K562 (cell line): Measurements from ENCODE around the gene SLC25A2. TPM values are rescaled to one million over a fixed set of nuclear protein-coding genes. Genes with fewer than 3 reads are reported as not detected.

Experiments used
- CBX2 ChIP-seq: fragments of 200-600 bp; sonication (generic); IDR thresholded peaks from one replicate; pipeline ENCODE4 v1.6.1; 2012; ENCODE audit warnings: mild to moderate bottlenecking, low read length, inconsistent platforms; ENCODE audit not compliant: insufficient read depth, poor library complexity, severe bottlenecking
- CXXC5 ChIP-seq: fragments of 250-450 bp; sonication (Bioruptor Pico); IDR thresholded peaks from 2 replicates; pipeline ENCODE4 v1.8.0; 2022; ENCODE audit warnings: inconsistent platforms, mild to moderate bottlenecking, moderate library complexity
- E2F6 ChIP-seq, 2 experiments: IDR thresholded peaks; 2 replicates each; pipeline ENCODE4 v1.6.1; 2011; ENCODE audit warnings: borderline replicate concordance in 1 of 2, control low read depth in 1 of 2, low read depth in 1 of 2, low read length in 1 of 2, mild to moderate bottlenecking in 1 of 2, mixed read lengths in 1 of 2, moderate library complexity in 1 of 2; ENCODE audit not compliant: insufficient read depth in 1 of 2, insufficient read length in 1 of 2, poor library complexity in 1 of 2, severe bottlenecking in 1 of 2; ENCODE audit errors: extremely low read depth in 1 of 2
- EZH2 ChIP-seq: IDR thresholded peaks from 2 replicates; pipeline ENCODE4 v1.6.1; 2012; ENCODE audit warnings: low read depth, mild to moderate bottlenecking, inconsistent platforms, low read length, borderline replicate concordance
- FOXJ3 ChIP-seq: sonication (generic); formaldehyde crosslinking; IDR thresholded peaks from 2 replicates; pipeline ENCODE4 v1.4.0; 2020; ENCODE audit warnings: mild to moderate bottlenecking, missing genetic modification reagents
- FOXO4 ChIP-seq: fragments of 450-650 bp; formaldehyde crosslinking; IDR thresholded peaks from 2 replicates; pipeline ENCODE4 v1.4.0; 2020; ENCODE audit warnings: mild to moderate bottlenecking, moderate library complexity
- GMEB1 ChIP-seq: fragments of 250-450 bp; sonication (Bioruptor Pico); IDR thresholded peaks from 2 replicates; pipeline ENCODE4 v1.4.0; 2020; ENCODE audit warnings: mild to moderate bottlenecking
- MAZ ChIP-seq, 2 experiments: fragments of 450-650 bp in 1 of 2; sonication (generic) in 1 of 2; formaldehyde crosslinking; IDR thresholded peaks in 1 of 2; conservative IDR thresholded peaks in 1 of 2; 2 replicates each; pipeline versions ENCODE4 v1.4.0 to v1.5.0; 2020; ENCODE audit warnings: mild to moderate bottlenecking in 1 of 2, missing genetic modification reagents in 1 of 2
- RB1 ChIP-seq: fragments of 450-650 bp; IDR thresholded peaks from 2 replicates; pipeline ENCODE4 v1.6.1; 2017; ENCODE audit warnings: low read depth, mild to moderate bottlenecking
- RBM39 ChIP-seq: fragments of 200-400 bp; formaldehyde crosslinking; optimal IDR thresholded peaks from 2 replicates; pipeline ENCODE3; 2018; ENCODE audit warnings: low read depth, low read length
- SOX6 ChIP-seq: fragments of 450-650 bp; IDR thresholded peaks from 2 replicates; pipeline ENCODE4 v1.6.1; 2014; ENCODE audit warnings: mild to moderate bottlenecking
- SP2 ChIP-seq: IDR thresholded peaks from 2 replicates; pipeline ENCODE4 v1.6.1; 2011; ENCODE audit warnings: mild to moderate bottlenecking, low read depth, low read length, moderate library complexity; ENCODE audit not compliant: poor library complexity, severe bottlenecking; ENCODE audit errors: extremely low read depth
- SRSF1 ChIP-seq: fragments of 200-400 bp; formaldehyde crosslinking; IDR thresholded peaks from 2 replicates; pipeline ENCODE4 v1.6.1; 2017; ENCODE audit warnings: mild to moderate bottlenecking, low read depth, low read length, moderate library complexity
- STAT5B ChIP-seq: fragments of 250-450 bp; sonication (Bioruptor Pico); IDR thresholded peaks from 2 replicates; pipeline ENCODE4 v1.8.0; 2021; ENCODE audit warnings: mild to moderate bottlenecking, inconsistent platforms
- TBL1XR1 ChIP-seq, 2 experiments: IDR thresholded peaks; 2 replicates each; pipeline ENCODE4 v1.6.1; 2012; ENCODE audit warnings: improper control_type of control experiment in 2 of 2, low read length in 2 of 2, mild to moderate bottlenecking in 1 of 2
- THRAP3 ChIP-seq: fragments of 450-650 bp; IDR thresholded peaks from 2 replicates; pipeline ENCODE4 v1.6.1; 2016; ENCODE audit warnings: mild to moderate bottlenecking, inconsistent platforms, borderline replicate concordance
- U2AF1 ChIP-seq: fragments of 200-400 bp; formaldehyde crosslinking; optimal IDR thresholded peaks from 2 replicates; pipeline ENCODE3; 2017; ENCODE audit warnings: mild to moderate bottlenecking, low read depth, low read length, moderate library complexity
- XRCC5 ChIP-seq: fragments of 200-400 bp; formaldehyde crosslinking; IDR thresholded peaks from 2 replicates; pipeline ENCODE4 v1.6.1; 2017; ENCODE audit warnings: low read depth, mild to moderate bottlenecking, low read length
- ZFP1 ChIP-seq: fragments of 450-650 bp; formaldehyde crosslinking; IDR thresholded peaks from 2 replicates; pipeline ENCODE4 v1.4.0; 2020; ENCODE audit warnings: mild to moderate bottlenecking, mixed read lengths
- ZFP30 ChIP-seq: fragments of 250-450 bp; sonication (Bioruptor Pico); IDR thresholded peaks from 2 replicates; pipeline ENCODE4 v1.8.0; 2022; ENCODE audit warnings: moderate library complexity, mild to moderate bottlenecking, inconsistent platforms, borderline replicate concordance
- ZNF175 ChIP-seq: fragments of 200-800 bp; sonication (Bioruptor generic); IDR thresholded peaks from 2 replicates; pipeline ENCODE4 v1.6.1; 2016; ENCODE audit warnings: low read depth, mild to moderate bottlenecking, missing genetic modification characterization, missing compliant biosample characterization
- ZNF23 ChIP-seq: fragments of 250-450 bp; sonication (Bioruptor Pico); IDR thresholded peaks from 2 replicates; pipeline ENCODE4 v1.4.0; 2020; ENCODE audit warnings: mild to moderate bottlenecking
- polyA plus RNA-seq, 8 experiments: library from polyadenylated mRNA; depleted of rRNA in 4 of 8; stranded (reverse) in 5 of 8; unstranded in 3 of 8; fragments of >200 nt; fragmentation: Nextera tagmentation in 2 of 8; fragmentation: Illumina TruSeq in 1 of 8; extraction: Ambion mirVana in 2 of 8; extraction: Trizol in 1 of 8; gene quantifications; 2 replicates each; pipeline versions ENCODE4 v1.2.1 to v1.2.3, GENCODE V29; 2011 to 2014; ENCODE audit warnings: inconsistent platforms in 1 of 8, missing spikeins in 1 of 8
- total RNA-seq, 7 experiments: library from RNA; depleted of rRNA in 6 of 7; stranded (reverse); fragments of >200 nt in 6 of 7; fragmentation: Illumina TruSeq in 2 of 7; extraction: Trizol in 2 of 7; gene quantifications; 2 replicates each; pipeline versions ENCODE4 v1.2.1 to v1.2.3, GENCODE V29; 2011 to 2021; ENCODE audit warnings: low replicate concordance in 1 of 7

SLC25A2 gene
- total and polyA plus RNA-seq, 9 of the 15 experiments (the other 6 are each of a cell fraction or from before 2014, with no cell fraction given) = 0.09 to 0.11 (median 0.11) TPM; not detected in 6

GRCh38 chr5:141320225-141321169 lies 16.6 kb upstream of the SLC25A2 start, which contains the start of gene TAF7 (continued):
- TF ChIP-seq FOXJ3 (CRISPR knock-in tag) = no peak
- TF ChIP-seq STAT5B (CRISPR knock-in tag) = no peak
- TF ChIP-seq ZFP30 = no peak
- no peak for TF ChIP-seq ZNF23 (CRISPR knock-in tag)
- TF ChIP-seq MAZ (CRISPR knock-in tag; conservative IDR thresholded peaks at IDR 0.05 in 1 of 2, IDR thresholded peaks at IDR 0.05 in 1 of 2) = peak; percentile 55 to 87; a peak in 2 of 4 replicates
- TF ChIP-seq RBM39 = no peak
- no peak; the same call in none of the 2 replicates for TF ChIP-seq RB1
- TF ChIP-seq TBL1XR1 (IDR thresholded peaks at IDR 0.05; ENCODE audit: low read length in 2 of 2) = peak in 1 of 2 experiments; percentile 39; a peak in 2 of 4 replicates
- no peak; the same call in 1 of the 2 replicates for TF ChIP-seq XRCC5
- TF ChIP-seq EZH2 = no peak
- TF ChIP-seq SP2 = peak; percentile 34
- TF ChIP-seq THRAP3 = no peak
- TF ChIP-seq SRSF1 = no peak
- TF ChIP-seq ZNF175 = no peak
- peak; percentile 93 for TF ChIP-seq SOX6
- TF ChIP-seq CBX2 = no peak
- peak; percentile 91 for TF ChIP-seq CXXC5 (CRISPR knock-in tag)
- TF ChIP-seq E2F6 (IDR thresholded peaks at IDR 0.05; ENCODE audit: borderline replicate concordance in 1 of 2, extremely low read depth in 1 of 2, insufficient read depth in 1 of 2, insufficient read length in 1 of 2, low read depth in 1 of 2, low read length in 1 of 2, poor library complexity in 1 of 2, severe bottlenecking in 1 of 2) = peak; percentile 61 to 80
- TF ChIP-seq U2AF1 = no peak
- TF ChIP-seq GMEB1 = peak; percentile 87
- TF ChIP-seq FOXO4 (CRISPR knock-in tag) = no peak; the same call in 1 of the 2 replicates
- no peak for TF ChIP-seq ZFP1
